ENCODE results near the gene B3GLCT.
A peak's percentile ranks its signal among the peaks of the same experiment; 100 is the strongest.

Gene B3GLCT

GRCh38 chr13:31352467-31352866 is 152.7 kb downstream of the B3GLCT start:
- no peak for DNase-seq (ENCODE audit: low read depth)
- peak; percentile 17 for TF ChIP-seq CTCF (conservative IDR thresholded peaks at IDR 0.05; ENCODE audit: low read depth, low read length)
- H3K4me3 ChIP-seq (ENCODE audit: low read depth, low read length), result no peak overlapping the region

- no peak for TF ChIP-seq CTCF (conservative IDR thresholded peaks at IDR 0.05; ENCODE audit: low read depth, low read length)
- no peak for DNase-seq (ENCODE audit: low read depth)
- H3K4me3 ChIP-seq (ENCODE audit: low read depth, low read length), result no peak overlapping the region
Observed at GRCh38 chr13:31355001-31355400, 155.2 kb downstream of the B3GLCT start.

- H3K4me3 ChIP-seq (ENCODE audit: low read depth, low read length), result no peak overlapping the region
- no peak for TF ChIP-seq CTCF (conservative IDR thresholded peaks at IDR 0.05; ENCODE audit: low read depth, low read length)
- no peak for DNase-seq (ENCODE audit: low read depth)
Observed at GRCh38 chr13:31356991-31357390, 157.2 kb downstream of the B3GLCT start.

GRCh38 chr13:31357581-31357980 is 157.8 kb downstream of the B3GLCT start:
- TF ChIP-seq CTCF (conservative IDR thresholded peaks at IDR 0.05; ENCODE audit: low read depth, low read length), result no peak
- H3K4me3 ChIP-seq (ENCODE audit: low read depth, low read length), result no peak overlapping the region
- DNase-seq (ENCODE audit: low read depth), result no peak

- DNase-seq (ENCODE audit: low read depth), result no peak
Observed at GRCh38 chr13:31361673-31362072, 161.9 kb downstream of the B3GLCT start.

GRCh38 chr13:31365630-31366029 is 165.9 kb downstream of the B3GLCT start:
- no peak overlapping the region for H3K4me3 ChIP-seq (ENCODE audit: low read depth, low read length)
- TF ChIP-seq CTCF (conservative IDR thresholded peaks at IDR 0.05; ENCODE audit: low read depth, low read length), result no peak

More at GRCh38 chr13:31361673-31362072, 161.9 kb downstream of the B3GLCT start:
- TF ChIP-seq CTCF (conservative IDR thresholded peaks at IDR 0.05; ENCODE audit: low read depth, low read length), result no peak
- no peak overlapping the region for H3K4me3 ChIP-seq (ENCODE audit: low read depth, low read length)

GRCh38 chr13:31367410-31367809 is 167.6 kb downstream of the B3GLCT start:
- no peak for TF ChIP-seq CTCF (conservative IDR thresholded peaks at IDR 0.05; ENCODE audit: low read depth, low read length)
- no peak overlapping the region for H3K4me3 ChIP-seq (ENCODE audit: low read depth, low read length)
- no peak for DNase-seq (ENCODE audit: low read depth)

More at GRCh38 chr13:31365630-31366029, 165.9 kb downstream of the B3GLCT start:
- no peak for DNase-seq (ENCODE audit: low read depth)

Measured in choroid plexus epithelial cell (primary cell).